ENCODE results near the gene RAP2B. TPM values are rescaled to one million over a fixed set of nuclear protein-coding genes. Genes with fewer than 3 reads are reported as not detected.

The RAP2B gene
- total RNA-seq, 1 donor, result 11.2 TPM

DNA sequence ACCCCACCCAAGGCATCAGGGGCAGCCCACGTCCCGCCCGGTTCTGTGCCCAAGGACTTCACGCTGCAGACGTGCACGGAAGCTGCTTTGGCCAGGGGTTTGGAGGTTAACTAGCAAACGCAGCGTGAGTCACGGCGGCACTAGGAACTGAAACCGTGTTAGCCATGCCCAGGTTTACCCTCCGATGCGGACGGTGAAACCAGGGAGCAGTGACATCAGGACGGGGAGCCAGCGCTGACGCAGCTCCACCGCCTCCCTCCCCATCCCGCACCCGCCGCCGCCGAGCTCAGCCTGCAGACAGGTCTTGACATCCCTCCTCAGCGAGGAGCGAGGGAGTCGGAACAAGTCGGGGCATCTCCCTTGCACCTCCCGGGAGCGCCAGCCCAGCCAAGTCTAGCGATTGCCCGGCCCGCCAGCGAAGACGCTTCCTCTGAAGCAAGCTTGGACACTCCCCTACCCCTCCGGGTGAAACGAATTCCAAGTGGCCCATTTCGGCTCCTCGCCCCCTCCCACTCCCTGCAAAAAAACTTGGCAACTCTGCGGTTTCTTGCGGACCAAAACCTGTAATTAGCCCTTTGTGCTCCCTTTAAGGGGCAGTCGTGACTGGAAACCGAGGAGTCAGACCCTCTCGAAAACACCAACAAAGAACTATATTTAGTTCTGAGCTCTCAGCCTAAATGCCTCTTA, 1.4 kb upstream of the RAP2B start:
- TF ChIP-seq, protein P1, sequence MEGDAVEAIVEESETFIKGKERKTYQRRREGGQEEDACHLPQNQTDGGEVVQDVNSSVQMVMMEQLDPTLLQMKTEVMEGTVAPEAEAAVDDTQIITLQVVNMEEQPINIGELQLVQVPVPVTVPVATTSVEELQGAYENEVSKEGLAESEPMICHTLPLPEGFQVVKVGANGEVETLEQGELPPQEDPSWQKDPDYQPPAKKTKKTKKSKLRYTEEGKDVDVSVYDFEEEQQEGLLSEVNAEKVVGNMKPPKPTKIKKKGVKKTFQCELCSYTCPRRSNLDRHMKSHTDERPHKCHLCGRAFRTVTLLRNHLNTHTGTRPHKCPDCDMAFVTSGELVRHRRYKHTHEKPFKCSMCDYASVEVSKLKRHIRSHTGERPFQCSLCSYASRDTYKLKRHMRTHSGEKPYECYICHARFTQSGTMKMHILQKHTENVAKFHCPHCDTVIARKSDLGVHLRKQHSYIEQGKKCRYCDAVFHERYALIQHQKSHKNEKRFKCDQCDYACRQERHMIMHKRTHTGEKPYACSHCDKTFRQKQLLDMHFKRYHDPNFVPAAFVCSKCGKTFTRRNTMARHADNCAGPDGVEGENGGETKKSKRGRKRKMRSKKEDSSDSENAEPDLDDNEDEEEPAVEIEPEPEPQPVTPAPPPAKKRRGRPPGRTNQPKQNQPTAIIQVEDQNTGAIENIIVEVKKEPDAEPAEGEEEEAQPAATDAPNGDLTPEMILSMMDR (IDR thresholded peaks at IDR 0.05; ENCODE audit: insufficient read depth, low read depth, low read length), result no peak
- DNase-seq (ENCODE audit: low read depth), result peak; percentile 90

DNA sequence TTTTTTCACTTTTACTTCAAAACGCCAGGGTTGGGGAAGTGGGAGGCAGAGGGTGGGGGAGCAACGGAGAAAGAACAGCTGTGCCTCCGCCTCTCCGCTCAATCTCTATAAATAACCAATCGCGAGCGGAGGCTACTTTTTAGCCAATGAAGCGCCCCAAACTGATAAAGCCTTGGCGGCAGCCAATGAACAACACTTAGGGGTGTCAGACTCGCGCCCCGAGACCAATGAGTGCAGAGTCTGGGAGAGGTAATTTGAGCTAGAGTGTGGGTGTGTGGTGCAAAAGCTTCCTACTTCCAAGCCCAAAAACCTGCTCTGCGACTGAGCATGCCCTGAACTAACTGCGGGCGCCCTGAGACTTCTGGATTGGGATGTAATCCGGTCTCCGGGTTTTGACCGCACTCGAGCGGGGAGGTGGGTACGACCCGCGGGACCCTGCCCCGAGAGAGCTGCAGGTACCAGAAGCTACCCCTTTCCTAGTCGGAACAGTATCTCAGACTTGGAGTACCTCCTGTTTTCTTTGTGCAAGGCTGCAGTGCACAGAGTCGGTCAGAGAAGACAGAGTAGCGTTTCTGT, 800 bp upstream of the RAP2B start:
- peak; percentile 100 for DNase-seq (ENCODE audit: low read depth)
- TF ChIP-seq, protein P1 (IDR thresholded peaks at IDR 0.05; ENCODE audit: insufficient read depth, low read depth, low read length), result no peak

More for the DNA sequence above, 1.4 kb upstream of the RAP2B start:
- H3K4me3 ChIP-seq (ENCODE audit: low read depth, low read length), result peak overlapping the region; percentile 97

DNA sequence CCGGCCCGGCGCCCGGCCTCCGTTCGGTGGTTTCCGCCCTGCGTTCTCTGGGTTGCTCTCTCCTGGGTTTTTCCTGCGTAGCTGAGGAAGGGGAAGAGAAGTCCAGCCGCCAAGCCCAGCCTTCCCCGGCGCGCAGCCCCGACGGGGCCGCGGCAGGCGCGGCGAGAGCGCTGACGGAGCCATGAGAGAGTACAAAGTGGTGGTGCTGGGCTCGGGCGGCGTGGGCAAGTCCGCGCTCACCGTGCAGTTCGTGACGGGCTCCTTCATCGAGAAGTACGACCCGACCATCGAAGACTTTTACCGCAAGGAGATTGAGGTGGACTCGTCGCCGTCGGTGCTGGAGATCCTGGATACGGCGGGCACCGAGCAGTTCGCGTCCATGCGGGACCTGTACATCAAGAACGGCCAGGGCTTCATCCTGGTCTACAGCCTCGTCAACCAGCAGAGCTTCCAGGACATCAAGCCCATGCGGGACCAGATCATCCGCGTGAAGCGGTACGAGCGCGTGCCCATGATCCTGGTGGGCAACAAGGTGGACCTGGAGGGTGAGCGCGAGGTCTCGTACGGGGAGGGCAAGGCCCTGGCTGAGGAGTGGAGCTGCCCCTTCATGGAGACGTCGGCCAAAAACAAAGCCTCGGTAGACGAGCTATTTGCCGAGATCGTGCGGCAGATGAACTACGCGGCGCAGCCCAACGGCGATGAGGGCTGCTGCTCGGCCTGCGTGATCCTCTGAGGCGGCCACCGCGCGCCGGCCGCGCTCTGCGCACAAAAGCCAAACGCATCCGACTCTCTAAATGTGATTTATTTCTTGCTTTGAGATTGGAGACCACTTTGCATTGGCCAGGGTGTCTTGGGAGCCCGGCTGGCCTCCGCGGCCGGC, 727 bp downstream of the RAP2B start:
- DNase-seq (ENCODE audit: low read depth), result peak; percentile 47
- H3K4me3 ChIP-seq (ENCODE audit: low read depth, low read length), result peak overlapping the region; percentile 93
- TF ChIP-seq, protein P1 (IDR thresholded peaks at IDR 0.05; ENCODE audit: insufficient read depth, low read depth, low read length), result no peak

More for the DNA sequence above, 800 bp upstream of the RAP2B start:
- peak overlapping the region; percentile 97 for H3K4me3 ChIP-seq (ENCODE audit: low read depth, low read length)

DNA sequence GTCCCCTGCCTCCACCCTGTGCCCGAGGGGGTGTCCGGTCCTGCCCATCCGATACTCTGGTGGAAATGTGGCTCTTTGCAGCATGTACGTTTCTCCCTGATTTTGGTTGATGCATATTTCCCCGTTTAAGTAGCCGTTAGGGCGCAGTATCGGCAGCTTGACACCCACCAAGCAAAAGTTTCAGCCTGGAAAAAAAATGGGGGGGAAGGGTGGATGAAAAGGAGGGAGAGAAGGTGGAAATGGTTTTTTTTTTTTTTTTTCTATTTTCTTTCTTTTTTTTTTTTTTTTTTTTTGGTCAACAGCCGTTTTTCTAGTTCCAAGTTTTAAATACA, 1.3 kb downstream of the RAP2B start:
- peak overlapping the region; percentile 93 for H3K4me3 ChIP-seq (ENCODE audit: low read depth, low read length)
- peak; percentile 52 for DNase-seq (ENCODE audit: low read depth)
- TF ChIP-seq, protein P1 (IDR thresholded peaks at IDR 0.05; ENCODE audit: insufficient read depth, low read depth, low read length), result no peak

DNA sequence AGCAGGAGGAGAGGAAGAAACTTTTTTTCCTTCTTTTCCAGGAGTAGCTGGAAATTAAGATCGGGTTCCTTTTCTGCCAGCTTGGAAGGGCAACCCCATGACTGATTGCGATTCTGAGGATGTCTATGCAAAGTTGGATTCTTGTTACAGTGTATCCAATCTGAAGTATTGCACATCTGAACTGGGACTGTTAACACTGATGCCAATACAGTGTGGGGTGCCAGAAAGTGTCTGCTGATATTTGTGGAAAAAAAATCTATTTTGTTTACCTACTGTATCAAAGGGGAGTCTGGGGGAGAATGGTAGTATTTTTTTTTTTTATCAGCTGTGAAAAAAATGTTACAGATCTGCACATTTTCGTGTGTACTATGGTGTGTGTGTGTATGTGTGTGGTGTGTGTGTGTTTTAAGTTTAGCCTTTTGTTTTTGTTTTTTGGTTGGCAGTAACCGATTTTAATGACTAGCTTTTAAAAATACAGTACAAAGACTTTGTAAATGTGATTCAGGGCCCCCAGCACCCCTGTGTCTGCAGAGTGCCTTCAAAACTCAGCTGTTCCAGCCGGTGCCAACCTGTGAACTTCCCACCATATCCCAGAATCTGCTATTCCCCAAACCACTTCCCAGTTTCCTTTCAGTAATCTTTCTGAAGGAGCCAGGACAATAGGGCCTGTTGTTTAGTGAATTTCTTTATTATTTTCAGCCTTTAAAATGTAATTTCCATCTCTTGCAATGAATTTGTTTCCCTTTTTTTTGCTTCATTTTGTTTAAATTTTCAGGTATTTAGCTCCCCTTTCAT, 1.9 kb downstream of the RAP2B start:
- TF ChIP-seq, protein P1 (IDR thresholded peaks at IDR 0.05; ENCODE audit: insufficient read depth, low read depth, low read length), result no peak
- DNase-seq (ENCODE audit: low read depth), result peak; percentile 30
- peak overlapping the region; percentile 93 for H3K4me3 ChIP-seq (ENCODE audit: low read depth, low read length)

DNA sequence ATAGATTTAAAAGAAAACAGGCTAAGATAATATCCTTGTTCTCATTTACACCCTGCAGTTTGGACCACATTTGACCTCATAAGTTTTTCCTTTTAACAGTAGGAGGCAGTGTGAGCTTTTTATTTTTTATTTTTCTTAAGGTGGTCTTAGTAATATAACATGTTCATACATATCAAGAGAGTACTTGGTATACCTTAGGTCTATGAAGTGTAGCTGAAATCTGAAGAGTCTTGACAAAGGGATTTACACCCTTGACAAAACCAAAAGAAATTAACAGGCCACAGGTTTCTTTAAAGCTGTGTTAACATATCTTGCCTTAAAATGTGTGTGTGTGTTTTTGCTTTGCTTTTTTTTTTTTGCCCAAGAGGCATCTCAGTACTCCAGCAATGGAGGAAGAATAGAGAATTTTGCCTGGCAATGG, 3.2 kb downstream of the RAP2B start:
- H3K4me3 ChIP-seq (ENCODE audit: low read depth, low read length), result peak overlapping the region; percentile 93
- DNase-seq (ENCODE audit: low read depth), result peak; percentile 24
- TF ChIP-seq, protein P1 (IDR thresholded peaks at IDR 0.05; ENCODE audit: insufficient read depth, low read depth, low read length), result peak; percentile 32

All from fibroblast of villous mesenchyme (primary cell).